Uterus (tissue), 4 donors: ENCODE results near the gene ARHGEF17. TPM values are rescaled to one million over a fixed set of nuclear protein-coding genes. Genes with fewer than 3 reads are reported as not detected.
A peak's percentile ranks its signal among the peaks of the same experiment; 100 is the strongest.

Experiments
- DNase-seq, 2 donors: peaks; one replicate each; pipeline ENCODE4 v3.0.0-alpha.2; 2019 to 2020
- H3K27ac ChIP-seq, 2 donors: fragments of 200-600 bp; sonication (generic); 1 replicate in 1 of 2; 2 replicates in 1 of 2; pipeline ENCODE4 v1.5.1; 2016 to 2018
- H3K27me3 ChIP-seq, 2 donors: fragments of 200-600 bp; sonication (generic); one replicate each; pipeline ENCODE4 v1.5.1; 2018 to 2019; ENCODE audit warnings: control low read depth in 1 of 2
- H3K36me3 ChIP-seq, 2 donors: fragments of 200-600 bp; sonication (generic); one replicate each; pipeline ENCODE4 v1.5.1; 2019; ENCODE audit warnings: control low read depth in 1 of 2
- H3K4me1 ChIP-seq, 2 donors: fragments of 200-600 bp; sonication (generic); one replicate each; pipeline ENCODE4 v1.5.1; 2018 to 2019; ENCODE audit warnings: control low read depth in 1 of 2
- H3K4me3 ChIP-seq, 2 donors: fragments of 200-600 bp; sonication (generic); 1 replicate in 1 of 2; 2 replicates in 1 of 2; pipeline ENCODE4 v1.5.1; 2018 to 2019; ENCODE audit warnings: mild to moderate bottlenecking in 1 of 2
- H3K9me3 ChIP-seq, 2 donors: fragments of 200-600 bp; sonication (generic); one replicate each; pipeline ENCODE4 v1.5.1; 2019; ENCODE audit warnings: control low read depth in 1 of 2
- POLR2A ChIP-seq, 2 donors: fragments of 450-650 bp; IDR thresholded peaks; one replicate each; pipeline ENCODE4 v1.6.1; 2016; ENCODE audit warnings: antibody characterized with exemption in 2 of 2, mild to moderate bottlenecking in 1 of 2, moderate library complexity in 1 of 2
- intact Hi-C: fragments of 100-400 bp; cut with DNase I; formaldehyde crosslinking; loops from one replicate; pipeline ENCODE4 v1.15.1; 2023; ENCODE audit warnings: low total_unique reads
- total RNA-seq, 4 donors: library from RNA; depleted of rRNA in 3 of 4; stranded (reverse); fragments of >200 nt in 3 of 4; gene quantifications; one replicate each; pipeline versions ENCODE4 v1.1.0 to v1.2.4, GENCODE V29; 2014 to 2023
- TF ChIP-seq, protein P1 (sequence below), 4 experiments: fragments of 200-600 bp in 2 of 4; fragments of 450-650 bp in 2 of 4; sonication (generic) in 2 of 4; IDR thresholded peaks; one replicate each; pipeline ENCODE4 v1.5.1; 2016 to 2019; ENCODE audit warnings: antibody characterized with exemption in 4 of 4, mild to moderate bottlenecking in 2 of 4, moderate library complexity in 1 of 4
- donor health status: DM: yes; HTN: yes; CAD: no.

The ARHGEF17 gene
- total RNA-seq, 4 donors from 2014 or later, result 17.9 to 174 (median 58.6) TPM

DNA sequence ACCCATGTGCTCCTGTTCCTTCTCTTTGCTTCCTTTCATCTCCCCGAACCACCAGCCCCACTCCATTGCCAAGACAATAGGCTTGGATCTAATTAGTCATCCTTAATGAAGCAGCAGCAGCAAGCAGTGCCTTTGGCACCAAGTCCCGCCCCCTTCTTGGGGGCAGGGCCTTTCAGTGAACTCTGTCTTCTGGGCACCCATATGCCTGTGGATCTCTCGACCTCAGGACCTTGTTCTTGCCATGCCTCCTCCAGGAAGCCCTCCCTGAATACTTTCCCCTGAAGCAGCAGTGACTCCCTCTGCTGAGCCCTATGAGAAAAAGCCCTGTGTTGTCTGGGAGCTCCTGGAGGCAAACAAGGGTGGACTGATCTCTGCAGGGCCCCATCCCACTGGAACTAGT is 32.1 kb downstream of the ARHGEF17 start:
- H3K27me3 ChIP-seq, result no peaks in the 10 kb centered on the region
- DNase-seq, result no peak
- no peaks in the 10 kb centered on the region for H3K36me3 ChIP-seq
- no peak overlapping the region for H3K27ac ChIP-seq
- H3K4me1 ChIP-seq, result peaks cover 7 to 17% of the 10 kb centered on the region in 2 donors
- H3K4me3 ChIP-seq, result no peak overlapping the region
- no peaks in the 10 kb centered on the region for H3K9me3 ChIP-seq
- intact Hi-C loops, result no loop called here
- TF ChIP-seq POLR2A (IDR thresholded peaks at IDR 0.05), result no peak
- TF ChIP-seq, protein P1, sequence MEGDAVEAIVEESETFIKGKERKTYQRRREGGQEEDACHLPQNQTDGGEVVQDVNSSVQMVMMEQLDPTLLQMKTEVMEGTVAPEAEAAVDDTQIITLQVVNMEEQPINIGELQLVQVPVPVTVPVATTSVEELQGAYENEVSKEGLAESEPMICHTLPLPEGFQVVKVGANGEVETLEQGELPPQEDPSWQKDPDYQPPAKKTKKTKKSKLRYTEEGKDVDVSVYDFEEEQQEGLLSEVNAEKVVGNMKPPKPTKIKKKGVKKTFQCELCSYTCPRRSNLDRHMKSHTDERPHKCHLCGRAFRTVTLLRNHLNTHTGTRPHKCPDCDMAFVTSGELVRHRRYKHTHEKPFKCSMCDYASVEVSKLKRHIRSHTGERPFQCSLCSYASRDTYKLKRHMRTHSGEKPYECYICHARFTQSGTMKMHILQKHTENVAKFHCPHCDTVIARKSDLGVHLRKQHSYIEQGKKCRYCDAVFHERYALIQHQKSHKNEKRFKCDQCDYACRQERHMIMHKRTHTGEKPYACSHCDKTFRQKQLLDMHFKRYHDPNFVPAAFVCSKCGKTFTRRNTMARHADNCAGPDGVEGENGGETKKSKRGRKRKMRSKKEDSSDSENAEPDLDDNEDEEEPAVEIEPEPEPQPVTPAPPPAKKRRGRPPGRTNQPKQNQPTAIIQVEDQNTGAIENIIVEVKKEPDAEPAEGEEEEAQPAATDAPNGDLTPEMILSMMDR (IDR thresholded peaks at IDR 0.05), result no peak

DNA sequence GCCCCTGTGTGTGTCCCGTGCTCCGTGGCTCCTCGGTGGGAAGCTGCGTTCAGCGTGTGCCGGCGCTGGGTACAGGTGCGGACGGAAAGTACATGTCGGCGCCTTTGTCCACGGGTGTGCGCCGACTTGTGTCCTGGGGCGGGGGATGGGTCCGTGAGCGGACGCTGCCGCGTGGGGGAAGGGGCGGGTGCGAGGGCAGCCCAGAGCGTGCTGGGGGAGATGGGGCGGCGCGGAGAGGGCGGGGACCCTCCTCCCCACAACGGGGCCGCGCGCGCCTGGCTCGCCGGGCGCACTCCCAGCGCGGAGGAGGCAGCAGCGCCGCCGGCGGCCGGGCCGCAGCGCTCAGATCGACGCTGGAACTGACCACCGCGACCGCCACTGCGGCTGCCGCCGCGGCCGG is 34.6 kb downstream of the ARHGEF17 start:
- peak overlapping the region in 1 of 2 donors; percentile 7 for H3K27ac ChIP-seq
- intact Hi-C loops, result no loop called here
- peaks cover 6 to 19% of the 10 kb centered on the region in 2 donors for H3K4me1 ChIP-seq
- H3K27me3 ChIP-seq, result no peaks in the 10 kb centered on the region
- H3K9me3 ChIP-seq, result no peaks in the 10 kb centered on the region
- TF ChIP-seq POLR2A (IDR thresholded peaks at IDR 0.05), result no peak
- TF ChIP-seq, protein P1 (IDR thresholded peaks at IDR 0.05), result peak in 1 of 4 experiments; percentile 28
- no peaks in the 10 kb centered on the region for H3K36me3 ChIP-seq
- H3K4me3 ChIP-seq, result peak overlapping the region; percentile 13 to 34
- DNase-seq, result no peak

DNA sequence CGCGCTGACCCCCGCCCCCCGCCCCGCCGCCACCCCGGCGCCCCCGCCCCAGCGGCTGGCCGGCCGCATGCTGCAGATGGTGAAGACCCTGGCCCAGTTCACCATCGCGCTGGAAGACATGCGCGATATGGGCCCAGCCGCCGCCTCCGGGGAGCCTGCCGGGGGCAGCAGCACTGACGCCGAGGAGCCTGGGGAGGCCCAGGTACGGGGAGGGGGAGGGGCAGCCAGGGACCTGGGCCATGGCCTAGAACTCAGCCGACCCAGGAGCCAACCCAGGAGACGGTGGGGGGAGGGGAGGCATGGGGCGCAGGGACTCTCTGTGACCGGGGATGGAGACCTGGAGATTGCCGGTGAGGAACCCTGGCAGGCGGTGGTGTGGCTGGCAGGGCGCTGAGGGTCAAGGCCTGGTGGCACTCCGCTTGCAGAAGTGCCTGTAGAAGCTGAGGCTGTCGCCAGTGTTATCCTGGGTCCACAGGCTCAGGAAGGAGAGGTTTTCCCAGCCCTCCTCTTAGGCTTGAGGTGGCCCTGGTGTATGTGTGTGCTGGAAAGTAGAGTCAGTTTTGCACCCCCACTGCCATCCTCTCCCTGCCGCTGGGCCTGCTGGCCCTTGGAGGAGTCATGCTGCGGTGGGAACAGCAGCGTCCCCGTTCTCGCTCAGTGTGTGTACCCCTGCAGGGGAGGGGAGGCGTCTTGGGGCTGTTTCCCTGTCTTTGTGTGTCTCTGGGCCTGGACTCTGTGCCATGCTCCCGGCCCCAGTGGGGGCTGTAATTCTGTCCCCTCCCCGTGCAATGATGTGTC is 35.2 kb downstream of the ARHGEF17 start:
- Histone ChIP-seq H3K27ac (peak overlapping the region; percentile 7 to 57), H3K36me3 (no peaks in the 10 kb centered on the region), H3K9me3 (no peaks in the 10 kb centered on the region), H3K4me1 (peaks cover 6 to 19% of the 10 kb centered on the region in 2 donors), H3K4me3 (peak overlapping the region in 1 of 2 donors; percentile 34), H3K27me3 (no peaks in the 10 kb centered on the region)
- intact Hi-C loops, result no loop called here
- no peak for TF ChIP-seq POLR2A (IDR thresholded peaks at IDR 0.05)
- TF ChIP-seq, protein P1 (IDR thresholded peaks at IDR 0.05), result no peak
- no peak for DNase-seq

DNA sequence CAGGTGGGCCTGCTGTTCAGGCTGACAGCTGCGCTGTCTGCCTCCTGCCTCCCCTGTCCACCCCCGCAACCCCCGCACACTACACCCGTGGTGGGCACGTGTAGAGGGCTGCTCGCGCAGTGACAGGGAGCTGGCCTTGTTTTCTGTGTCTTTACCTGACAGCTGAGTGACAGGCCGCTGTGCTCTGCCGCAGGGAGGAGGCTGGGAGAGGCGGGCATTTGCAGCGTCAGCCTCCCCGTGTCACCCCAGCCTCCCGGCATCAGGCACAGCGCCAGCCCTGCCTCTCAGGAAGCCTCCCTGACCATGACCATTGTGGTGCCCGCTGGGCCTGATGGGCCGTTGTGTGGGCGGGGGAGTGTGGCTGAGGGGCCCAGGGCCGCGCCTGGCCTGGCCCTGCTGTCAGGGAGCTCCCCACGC is 36.1 kb downstream of the ARHGEF17 start:
- Histone ChIP-seq H3K27ac (peak overlapping the region; percentile 21 to 57), H3K4me3 (peak overlapping the region in 1 of 2 donors; percentile 2), H3K36me3 (no peaks in the 10 kb centered on the region), H3K27me3 (no peaks in the 10 kb centered on the region), H3K9me3 (no peaks in the 10 kb centered on the region), H3K4me1 (peaks cover 6 to 19% of the 10 kb centered on the region in 2 donors)
- intact Hi-C loops, result no loop called here
- TF ChIP-seq, protein P1 (IDR thresholded peaks at IDR 0.05), result no peak
- TF ChIP-seq POLR2A (IDR thresholded peaks at IDR 0.05), result no peak
- DNase-seq, result peak in 1 of 2 donors; percentile 41

DNA sequence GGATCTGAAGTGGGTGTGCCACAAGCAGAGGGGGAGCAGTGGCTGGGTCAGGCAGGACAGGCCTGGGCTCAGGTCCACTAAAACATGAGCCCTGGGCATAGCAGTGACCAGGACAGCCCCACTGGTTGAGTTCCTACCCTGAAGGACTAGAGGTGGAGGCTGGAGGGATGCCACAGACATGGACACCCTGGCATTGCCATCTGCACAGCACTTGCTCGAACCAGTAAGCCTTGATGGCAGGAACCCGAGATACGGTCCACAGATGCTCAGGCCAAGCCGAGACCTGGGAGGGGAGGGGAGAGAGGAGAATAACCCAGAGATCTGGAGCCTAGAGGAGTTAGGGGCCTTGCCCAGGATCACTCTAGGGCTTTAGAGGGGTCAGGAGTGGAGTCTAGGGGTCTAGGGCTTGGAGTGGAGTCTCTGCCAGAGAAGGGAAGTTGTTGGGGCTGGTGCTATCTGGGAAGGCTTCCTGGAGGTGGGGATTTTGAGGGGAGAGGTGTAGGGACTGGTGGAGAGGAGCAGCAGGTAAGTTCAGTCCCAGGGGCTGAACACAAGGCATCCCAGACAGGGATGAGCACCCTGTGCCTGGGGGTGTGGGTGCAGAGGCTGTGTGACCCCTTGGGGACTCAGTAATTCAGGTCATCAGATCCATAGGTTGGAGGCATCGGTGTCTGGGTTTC is 37.5 kb downstream of the ARHGEF17 start:
- H3K27me3 ChIP-seq, result no peaks in the 10 kb centered on the region
- peak overlapping the region in 1 of 2 donors; percentile 57 for H3K27ac ChIP-seq
- no peak for DNase-seq
- H3K36me3 ChIP-seq, result no peaks in the 10 kb centered on the region
- no peak overlapping the region for H3K4me3 ChIP-seq
- intact Hi-C loops, result loop anchor here (5.0 kb wide), 1 partner anchor 47 kb away; no protein-coding TSS in a partner anchor
- TF ChIP-seq POLR2A (IDR thresholded peaks at IDR 0.05), result no peak
- peaks cover 6 to 19% of the 10 kb centered on the region in 2 donors for H3K4me1 ChIP-seq
- no peaks in the 10 kb centered on the region for H3K9me3 ChIP-seq
